Endothelial cell (in vitro differentiated cells): Measurements from ENCODE around the gene SHROOM1. TPM values are rescaled to one million over a fixed set of nuclear protein-coding genes. Genes with fewer than 3 reads are reported as not detected.

Source experiments
- DNase-seq: peaks from one replicate; pipeline ENCODE4 v3.0.0; 2021; ENCODE audit warnings: low spot score
- H3K27ac Mint-ChIP-seq: one replicate; pipeline ENCODE4 v1.8.0; 2021; ENCODE audit warnings: mixed read lengths, inconsistent platforms; ENCODE audit not compliant: unreplicated experiment
- H3K27me3 Mint-ChIP-seq: one replicate; pipeline ENCODE4 v1.8.0; 2021; ENCODE audit warnings: mild to moderate bottlenecking, moderate library complexity, mixed read lengths, inconsistent platforms; ENCODE audit not compliant: unreplicated experiment
- H3K36me3 Mint-ChIP-seq: one replicate; pipeline ENCODE4 v1.8.0; 2021; ENCODE audit warnings: mild to moderate bottlenecking, low read depth, mixed read lengths, inconsistent platforms; ENCODE audit not compliant: unreplicated experiment
- H3K4me1 Mint-ChIP-seq: one replicate; pipeline ENCODE4 v1.8.0; 2021; ENCODE audit warnings: mild to moderate bottlenecking, mixed read lengths, inconsistent platforms; ENCODE audit not compliant: unreplicated experiment
- H3K4me3 Mint-ChIP-seq: one replicate; pipeline ENCODE4 v1.8.0; 2021; ENCODE audit warnings: mild to moderate bottlenecking, mixed read lengths, inconsistent platforms; ENCODE audit not compliant: unreplicated experiment
- H3K9me3 Mint-ChIP-seq: one replicate; pipeline ENCODE4 v1.8.0; 2021; ENCODE audit warnings: mixed read lengths, inconsistent platforms; ENCODE audit not compliant: unreplicated experiment
- total RNA-seq: library from RNA; stranded (reverse); fragmentation: NEBNext Ultra II Directional; extraction: Animal tissue kit (Norgen Biotek cat#: 25700); gene quantifications from one replicate; pipeline ENCODE4 v1.2.1, GENCODE V29; 2021; ENCODE audit not compliant: unreplicated experiment
- TF ChIP-seq, protein P1 (sequence below): fragments of 200-600 bp; sonication (generic); IDR thresholded peaks from one replicate; pipeline ENCODE4 v1.5.0; 2021; ENCODE audit warnings: antibody characterized with exemption; ENCODE audit not compliant: unreplicated experiment

SHROOM1 gene
- total RNA-seq, 1 donor from 2014 or later: 5.6 TPM

- Mint-ChIP-seq H3K9me3 (no peaks in the 10 kb centered on the region), H3K27ac (no peak overlapping the region)
Observed at GRCh38 chr5:132785365-132785764, 45.1 kb downstream of the SHROOM1 start.

GRCh38 chr5:132782101-132782500 is 48.3 kb downstream of the SHROOM1 start:
- no peaks in the 10 kb centered on the region for H3K9me3 Mint-ChIP-seq
- no peak overlapping the region for H3K27ac Mint-ChIP-seq
- no peak overlapping the region for H3K4me3 Mint-ChIP-seq
- DNase-seq: no peak
- peaks cover 19% of the 10 kb centered on the region for H3K4me1 Mint-ChIP-seq
- H3K27me3 Mint-ChIP-seq: peaks cover 7% of the 10 kb centered on the region
- TF ChIP-seq, protein P1, sequence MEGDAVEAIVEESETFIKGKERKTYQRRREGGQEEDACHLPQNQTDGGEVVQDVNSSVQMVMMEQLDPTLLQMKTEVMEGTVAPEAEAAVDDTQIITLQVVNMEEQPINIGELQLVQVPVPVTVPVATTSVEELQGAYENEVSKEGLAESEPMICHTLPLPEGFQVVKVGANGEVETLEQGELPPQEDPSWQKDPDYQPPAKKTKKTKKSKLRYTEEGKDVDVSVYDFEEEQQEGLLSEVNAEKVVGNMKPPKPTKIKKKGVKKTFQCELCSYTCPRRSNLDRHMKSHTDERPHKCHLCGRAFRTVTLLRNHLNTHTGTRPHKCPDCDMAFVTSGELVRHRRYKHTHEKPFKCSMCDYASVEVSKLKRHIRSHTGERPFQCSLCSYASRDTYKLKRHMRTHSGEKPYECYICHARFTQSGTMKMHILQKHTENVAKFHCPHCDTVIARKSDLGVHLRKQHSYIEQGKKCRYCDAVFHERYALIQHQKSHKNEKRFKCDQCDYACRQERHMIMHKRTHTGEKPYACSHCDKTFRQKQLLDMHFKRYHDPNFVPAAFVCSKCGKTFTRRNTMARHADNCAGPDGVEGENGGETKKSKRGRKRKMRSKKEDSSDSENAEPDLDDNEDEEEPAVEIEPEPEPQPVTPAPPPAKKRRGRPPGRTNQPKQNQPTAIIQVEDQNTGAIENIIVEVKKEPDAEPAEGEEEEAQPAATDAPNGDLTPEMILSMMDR: no peak
- peaks cover 9% of the 10 kb centered on the region for H3K36me3 Mint-ChIP-seq

More at GRCh38 chr5:132785365-132785764, 45.1 kb downstream of the SHROOM1 start:
- peaks cover 11% of the 10 kb centered on the region for H3K4me1 Mint-ChIP-seq
- DNase-seq: no peak
- peaks cover 6% of the 10 kb centered on the region for H3K27me3 Mint-ChIP-seq
- no peaks in the 10 kb centered on the region for H3K36me3 Mint-ChIP-seq
- H3K4me3 Mint-ChIP-seq: no peak overlapping the region
- TF ChIP-seq, protein P1: no peak

DNA sequence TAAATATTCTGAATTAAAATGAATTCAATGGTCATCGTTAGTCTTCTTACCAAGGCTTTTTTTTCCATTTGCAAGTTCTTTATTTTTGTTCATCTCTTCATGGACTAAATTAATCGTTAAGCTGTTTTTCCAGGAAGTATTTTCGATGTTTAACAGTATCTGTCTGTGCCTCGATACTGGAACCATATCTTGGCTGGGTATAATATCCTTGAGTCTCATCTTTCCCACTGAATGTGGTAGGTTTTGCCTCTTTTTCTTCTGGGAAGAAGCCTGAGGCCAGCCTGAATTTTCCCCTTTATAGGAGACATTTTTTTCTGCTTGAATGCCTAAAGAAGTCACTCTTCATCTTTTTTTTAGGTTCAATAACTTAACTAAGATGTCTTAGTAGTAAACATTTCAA is 49.4 kb downstream of the SHROOM1 start:
- H3K27me3 Mint-ChIP-seq: peaks cover 7% of the 10 kb centered on the region
- H3K9me3 Mint-ChIP-seq: no peaks in the 10 kb centered on the region
- peaks cover 22% of the 10 kb centered on the region for H3K4me1 Mint-ChIP-seq
- peaks cover 9% of the 10 kb centered on the region for H3K36me3 Mint-ChIP-seq
- H3K4me3 Mint-ChIP-seq: no peak overlapping the region
- no peak for DNase-seq
- TF ChIP-seq, protein P1: no peak
- no peak overlapping the region for H3K27ac Mint-ChIP-seq

GRCh38 chr5:132780577-132780976 is 49.9 kb downstream of the SHROOM1 start:
- peaks cover 9% of the 10 kb centered on the region for H3K36me3 Mint-ChIP-seq

GRCh38 chr5:132779961-132780360 is 50.5 kb downstream of the SHROOM1 start:
- DNase-seq: no peak
- peaks cover 9% of the 10 kb centered on the region for H3K27me3 Mint-ChIP-seq
- H3K27ac Mint-ChIP-seq: no peak overlapping the region
- no peak overlapping the region for H3K4me3 Mint-ChIP-seq
- TF ChIP-seq, protein P1: no peak
- H3K36me3 Mint-ChIP-seq: peaks cover 9% of the 10 kb centered on the region
- H3K9me3 Mint-ChIP-seq: no peaks in the 10 kb centered on the region
- peaks cover 26% of the 10 kb centered on the region for H3K4me1 Mint-ChIP-seq

More at GRCh38 chr5:132780577-132780976, 49.9 kb downstream of the SHROOM1 start:
- H3K4me1 Mint-ChIP-seq: peaks cover 26% of the 10 kb centered on the region
- TF ChIP-seq, protein P1: no peak
- peaks cover 9% of the 10 kb centered on the region for H3K27me3 Mint-ChIP-seq
- H3K9me3 Mint-ChIP-seq: no peaks in the 10 kb centered on the region
- H3K27ac Mint-ChIP-seq: no peak overlapping the region
- no peak overlapping the region for H3K4me3 Mint-ChIP-seq
- no peak for DNase-seq
